ENCODE data around the gene CDH26.

Gene CDH26

DNA sequence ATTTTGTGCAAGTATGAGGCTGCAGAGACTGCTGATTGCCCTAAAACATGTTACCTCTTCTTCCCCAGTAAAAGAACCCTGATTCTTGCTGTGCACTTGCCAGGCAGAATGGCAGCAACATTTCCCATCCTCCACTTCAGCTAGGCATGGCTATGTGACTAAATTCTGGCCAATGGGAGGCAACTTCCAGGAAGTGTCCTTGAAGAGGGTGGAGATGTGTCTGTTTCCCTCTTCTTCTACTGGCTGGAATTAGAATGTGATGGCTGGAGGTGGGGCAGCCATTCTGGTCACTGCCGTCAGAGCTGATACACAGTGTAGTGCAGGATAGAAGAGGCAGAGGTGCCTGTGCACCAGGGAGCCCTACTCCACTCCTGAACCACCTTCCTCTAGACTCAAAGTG lies 64.6 kb downstream of the CDH26 start:
- no peak for TF ChIP-seq EGR1 (IDR thresholded peaks at IDR 0.05)
- no peak for TF ChIP-seq EP300 (IDR thresholded peaks at IDR 0.05; ENCODE audit: borderline replicate concordance)
- no peak for TF ChIP-seq FOXM1 (IDR thresholded peaks at IDR 0.05; ENCODE audit: borderline replicate concordance, low read depth)
- TF ChIP-seq YY1 (IDR thresholded peaks at IDR 0.05; ENCODE audit: low read depth) = no peak
- no peak for TF ChIP-seq CREB1 (IDR thresholded peaks at IDR 0.05; ENCODE audit: low read depth)
- TF ChIP-seq RAD21 (IDR thresholded peaks at IDR 0.05; ENCODE audit: low read depth) = no peak
- no peak for TF ChIP-seq CEBPB (IDR thresholded peaks at IDR 0.05)
- TF ChIP-seq TAF1 (IDR thresholded peaks at IDR 0.05; ENCODE audit: low read depth) = no peak
- TF ChIP-seq TCF12 (IDR thresholded peaks at IDR 0.05; ENCODE audit: low read depth) = no peak
- TF ChIP-seq NFIC (IDR thresholded peaks at IDR 0.05) = no peak
- no peak for TF ChIP-seq ZBTB7A (IDR thresholded peaks at IDR 0.05; ENCODE audit: low read depth)
- TF ChIP-seq, protein P1, sequence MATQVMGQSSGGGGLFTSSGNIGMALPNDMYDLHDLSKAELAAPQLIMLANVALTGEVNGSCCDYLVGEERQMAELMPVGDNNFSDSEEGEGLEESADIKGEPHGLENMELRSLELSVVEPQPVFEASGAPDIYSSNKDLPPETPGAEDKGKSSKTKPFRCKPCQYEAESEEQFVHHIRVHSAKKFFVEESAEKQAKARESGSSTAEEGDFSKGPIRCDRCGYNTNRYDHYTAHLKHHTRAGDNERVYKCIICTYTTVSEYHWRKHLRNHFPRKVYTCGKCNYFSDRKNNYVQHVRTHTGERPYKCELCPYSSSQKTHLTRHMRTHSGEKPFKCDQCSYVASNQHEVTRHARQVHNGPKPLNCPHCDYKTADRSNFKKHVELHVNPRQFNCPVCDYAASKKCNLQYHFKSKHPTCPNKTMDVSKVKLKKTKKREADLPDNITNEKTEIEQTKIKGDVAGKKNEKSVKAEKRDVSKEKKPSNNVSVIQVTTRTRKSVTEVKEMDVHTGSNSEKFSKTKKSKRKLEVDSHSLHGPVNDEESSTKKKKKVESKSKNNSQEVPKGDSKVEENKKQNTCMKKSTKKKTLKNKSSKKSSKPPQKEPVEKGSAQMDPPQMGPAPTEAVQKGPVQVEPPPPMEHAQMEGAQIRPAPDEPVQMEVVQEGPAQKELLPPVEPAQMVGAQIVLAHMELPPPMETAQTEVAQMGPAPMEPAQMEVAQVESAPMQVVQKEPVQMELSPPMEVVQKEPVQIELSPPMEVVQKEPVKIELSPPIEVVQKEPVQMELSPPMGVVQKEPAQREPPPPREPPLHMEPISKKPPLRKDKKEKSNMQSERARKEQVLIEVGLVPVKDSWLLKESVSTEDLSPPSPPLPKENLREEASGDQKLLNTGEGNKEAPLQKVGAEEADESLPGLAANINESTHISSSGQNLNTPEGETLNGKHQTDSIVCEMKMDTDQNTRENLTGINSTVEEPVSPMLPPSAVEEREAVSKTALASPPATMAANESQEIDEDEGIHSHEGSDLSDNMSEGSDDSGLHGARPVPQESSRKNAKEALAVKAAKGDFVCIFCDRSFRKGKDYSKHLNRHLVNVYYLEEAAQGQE (IDR thresholded peaks at IDR 0.05; ENCODE audit: low read depth) = no peak
- TF ChIP-seq TEAD4 (IDR thresholded peaks at IDR 0.05) = no peak

DNA sequence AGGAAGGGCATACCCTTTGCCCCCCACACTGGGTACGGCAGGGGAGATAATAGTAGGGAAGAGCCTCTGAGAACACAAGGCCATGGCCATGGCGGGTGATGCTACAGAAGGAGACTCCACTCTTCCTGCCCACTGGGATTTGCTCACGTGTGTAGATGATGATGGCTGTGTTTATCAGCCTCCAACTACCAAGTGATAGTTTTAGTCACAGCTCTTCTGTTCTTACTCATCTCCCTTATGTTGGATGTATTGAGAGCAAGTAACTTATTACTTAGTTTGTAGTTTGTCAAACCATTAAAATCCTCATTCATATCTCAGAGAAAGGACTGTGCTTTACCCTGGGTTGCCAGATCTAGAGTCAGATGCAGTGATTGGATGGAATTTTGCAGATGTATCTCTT lies 66.0 kb downstream of the CDH26 start:
- TF ChIP-seq TCF12 (IDR thresholded peaks at IDR 0.05; ENCODE audit: low read depth) = no peak
- TF ChIP-seq, protein P1 (IDR thresholded peaks at IDR 0.05; ENCODE audit: low read depth) = no peak
- no peak for TF ChIP-seq EP300 (IDR thresholded peaks at IDR 0.05; ENCODE audit: borderline replicate concordance)
- no peak for TF ChIP-seq YY1 (IDR thresholded peaks at IDR 0.05; ENCODE audit: low read depth)
- no peak for TF ChIP-seq FOXM1 (IDR thresholded peaks at IDR 0.05; ENCODE audit: borderline replicate concordance, low read depth)
- TF ChIP-seq EGR1 (IDR thresholded peaks at IDR 0.05) = no peak
- no peak for TF ChIP-seq TEAD4 (IDR thresholded peaks at IDR 0.05)
- TF ChIP-seq, protein P2, sequence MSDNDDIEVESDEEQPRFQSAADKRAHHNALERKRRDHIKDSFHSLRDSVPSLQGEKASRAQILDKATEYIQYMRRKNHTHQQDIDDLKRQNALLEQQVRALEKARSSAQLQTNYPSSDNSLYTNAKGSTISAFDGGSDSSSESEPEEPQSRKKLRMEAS (IDR thresholded peaks at IDR 0.05) = no peak
- TF ChIP-seq, protein P3, sequence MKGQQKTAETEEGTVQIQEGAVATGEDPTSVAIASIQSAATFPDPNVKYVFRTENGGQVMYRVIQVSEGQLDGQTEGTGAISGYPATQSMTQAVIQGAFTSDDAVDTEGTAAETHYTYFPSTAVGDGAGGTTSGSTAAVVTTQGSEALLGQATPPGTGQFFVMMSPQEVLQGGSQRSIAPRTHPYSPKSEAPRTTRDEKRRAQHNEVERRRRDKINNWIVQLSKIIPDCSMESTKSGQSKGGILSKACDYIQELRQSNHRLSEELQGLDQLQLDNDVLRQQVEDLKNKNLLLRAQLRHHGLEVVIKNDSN (IDR thresholded peaks at IDR 0.05) = no peak
- no peak for TF ChIP-seq NFIC (IDR thresholded peaks at IDR 0.05)
- TF ChIP-seq CEBPB (IDR thresholded peaks at IDR 0.05) = no peak
- no peak for TF ChIP-seq ZBTB7A (IDR thresholded peaks at IDR 0.05; ENCODE audit: low read depth)
- TF ChIP-seq CREB1 (IDR thresholded peaks at IDR 0.05; ENCODE audit: low read depth) = no peak
- TF ChIP-seq TAF1 (IDR thresholded peaks at IDR 0.05; ENCODE audit: low read depth) = no peak
- TF ChIP-seq RAD21 (IDR thresholded peaks at IDR 0.05; ENCODE audit: low read depth) = no peak

DNA sequence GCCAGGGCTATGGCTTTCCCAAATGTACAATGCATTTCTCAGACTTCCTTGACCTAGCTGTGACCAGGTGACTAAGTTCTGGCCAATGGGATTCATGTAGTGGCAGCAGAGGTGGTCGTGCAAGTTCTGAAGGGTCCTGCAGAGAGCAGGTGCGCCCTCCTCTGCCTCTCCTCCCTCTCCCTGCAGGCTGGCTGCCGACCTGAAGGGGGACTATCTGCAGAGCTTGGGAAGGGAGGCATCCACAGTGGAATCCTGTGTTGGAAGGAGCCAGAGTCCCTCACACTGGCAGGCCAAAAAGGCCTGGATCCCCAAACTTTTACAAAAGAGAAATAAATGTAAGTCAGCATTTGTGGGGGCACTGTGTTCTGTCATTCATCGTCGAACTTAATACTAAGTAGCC lies 66.6 kb downstream of the CDH26 start:
- TF ChIP-seq CREB1 (IDR thresholded peaks at IDR 0.05; ENCODE audit: low read depth) = no peak
- TF ChIP-seq EGR1 (IDR thresholded peaks at IDR 0.05) = no peak
- TF ChIP-seq, protein P3 (IDR thresholded peaks at IDR 0.05) = no peak
- no peak for TF ChIP-seq CEBPB (IDR thresholded peaks at IDR 0.05)
- TF ChIP-seq, protein P2 (IDR thresholded peaks at IDR 0.05) = no peak
- TF ChIP-seq EP300 (IDR thresholded peaks at IDR 0.05; ENCODE audit: borderline replicate concordance) = no peak
- no peak for TF ChIP-seq TEAD4 (IDR thresholded peaks at IDR 0.05)
- TF ChIP-seq FOXM1 (IDR thresholded peaks at IDR 0.05; ENCODE audit: borderline replicate concordance, low read depth) = no peak
- no peak for TF ChIP-seq NFIC (IDR thresholded peaks at IDR 0.05)
- TF ChIP-seq, protein P1 (IDR thresholded peaks at IDR 0.05; ENCODE audit: low read depth) = no peak
- no peak for TF ChIP-seq TAF1 (IDR thresholded peaks at IDR 0.05; ENCODE audit: low read depth)
- no peak for TF ChIP-seq TCF12 (IDR thresholded peaks at IDR 0.05; ENCODE audit: low read depth)
- TF ChIP-seq RAD21 (IDR thresholded peaks at IDR 0.05; ENCODE audit: low read depth) = no peak
- no peak for TF ChIP-seq YY1 (IDR thresholded peaks at IDR 0.05; ENCODE audit: low read depth)
- no peak for TF ChIP-seq ZBTB7A (IDR thresholded peaks at IDR 0.05; ENCODE audit: low read depth)

DNA sequence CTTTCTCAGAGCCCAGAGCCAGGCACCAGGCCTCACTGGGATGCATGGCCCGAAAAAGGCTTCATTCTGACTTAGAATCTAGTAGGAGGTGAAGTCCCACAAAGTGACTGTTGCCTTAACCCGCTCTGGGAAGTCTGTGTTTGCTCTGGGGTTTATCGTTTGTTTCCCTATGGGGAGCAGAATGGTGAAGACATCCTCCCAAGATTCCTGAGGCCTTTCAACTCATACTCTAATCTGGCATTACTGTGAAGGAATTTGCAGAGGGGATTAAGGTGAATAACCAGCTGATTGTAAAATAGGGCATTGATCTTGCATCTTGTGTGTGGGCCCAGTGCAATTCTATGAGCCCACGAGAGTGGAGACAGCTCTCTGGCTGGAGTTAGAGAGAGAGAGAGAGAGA lies 67.8 kb downstream of the CDH26 start:
- no peak for TF ChIP-seq FOXM1 (IDR thresholded peaks at IDR 0.05; ENCODE audit: borderline replicate concordance, low read depth)
- TF ChIP-seq NFIC (IDR thresholded peaks at IDR 0.05) = no peak
- no peak for TF ChIP-seq TCF12 (IDR thresholded peaks at IDR 0.05; ENCODE audit: low read depth)

Measured in Ishikawa (cell line).